HG03378 (cell line): Measurements from ENCODE around the gene RUFY1.

ENCODE experiments used
- ATAC-seq: cut with Tn5 transposase; IDR thresholded peaks from one replicate; pipeline ENCODE4 v1.9.1; 2021; ENCODE audit warnings: mild to moderate bottlenecking, moderate library complexity; ENCODE audit not compliant: unreplicated experiment

Gene RUFY1

DNA sequence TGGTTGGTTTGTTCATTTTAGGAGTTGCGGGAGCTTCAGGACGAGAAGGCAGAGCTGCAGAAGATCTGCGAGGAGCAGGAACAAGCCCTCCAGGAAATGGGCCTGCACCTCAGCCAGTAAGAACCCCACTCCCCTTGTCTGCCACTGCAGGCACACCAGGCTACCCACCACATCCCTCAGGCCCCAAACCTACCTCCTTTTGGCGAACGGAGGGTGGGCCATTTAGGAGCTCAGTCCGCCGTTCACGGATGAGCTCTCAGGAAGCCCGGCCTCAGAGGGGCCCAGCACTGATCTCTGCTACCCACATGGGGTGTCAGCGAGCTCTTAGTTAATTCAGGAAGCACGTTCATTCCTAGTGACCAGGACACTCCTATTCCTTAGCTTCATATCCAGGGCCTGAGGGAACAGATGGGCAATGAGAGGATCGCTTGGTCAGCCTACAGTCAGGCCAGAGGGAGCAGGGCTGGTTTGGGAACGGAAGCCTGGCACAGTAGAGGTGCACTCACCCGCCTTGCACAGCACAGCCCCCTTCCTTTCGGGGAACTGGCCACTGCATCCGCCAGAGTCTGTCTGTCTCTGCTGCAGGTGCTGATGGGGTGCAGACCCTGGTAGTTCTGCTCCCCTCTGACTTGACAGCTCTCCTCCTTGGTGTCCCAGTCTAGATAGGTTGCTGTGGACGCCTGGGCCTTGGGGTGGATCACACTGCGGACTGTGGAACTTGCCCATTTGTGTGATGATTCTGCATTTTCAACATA is 51.7 kb downstream of the RUFY1 start:
- ATAC-seq = no peak

GRCh38 chr5:179603308-179603707 is 53.0 kb downstream of the RUFY1 start:
- no peak for ATAC-seq

GRCh38 chr5:179605026-179605833 is 54.9 kb downstream of the RUFY1 start:
- ATAC-seq = no peak

DNA sequence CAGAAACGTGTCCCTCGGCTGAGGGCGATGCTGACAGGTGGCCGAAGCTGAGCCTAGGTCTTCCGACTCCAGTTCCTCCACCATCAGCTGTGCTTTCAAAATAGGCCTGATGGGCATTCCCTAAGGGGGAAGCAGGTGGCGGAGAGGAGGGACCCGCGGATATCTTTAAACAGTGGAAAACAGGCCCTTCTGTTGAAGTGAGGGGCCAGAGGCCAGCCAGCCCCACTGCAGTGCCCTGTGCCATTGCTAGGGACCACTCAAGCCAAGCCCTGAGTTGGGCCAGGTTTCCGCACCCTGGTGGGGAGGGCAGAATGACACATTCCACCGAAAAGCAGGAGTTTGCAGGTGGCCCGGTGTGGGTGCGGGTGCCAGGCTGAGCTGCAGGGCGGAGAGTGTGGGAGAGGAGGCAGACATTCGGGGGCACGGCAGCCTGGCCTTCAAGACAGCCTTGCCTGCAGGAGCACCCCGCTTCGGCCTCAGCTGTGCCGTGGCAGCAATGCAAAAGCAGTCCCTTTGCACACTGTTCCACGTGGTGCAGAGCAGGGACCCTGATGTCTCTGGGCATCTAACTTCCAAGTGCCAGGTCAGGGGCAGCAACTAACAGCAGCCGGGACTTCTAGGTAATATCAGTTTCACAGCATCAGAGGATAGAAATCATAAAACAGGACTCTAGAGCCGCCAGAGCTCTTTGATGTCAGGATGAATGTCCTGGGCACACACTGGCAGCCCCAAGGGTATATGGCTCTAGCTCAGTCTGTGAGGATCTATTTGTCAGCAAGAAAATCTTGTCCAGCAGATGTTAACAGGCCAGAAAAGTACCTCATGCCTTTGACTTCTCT is 55.9 kb downstream of the RUFY1 start:
- no peak for ATAC-seq

GRCh38 chr5:179606910-179607159 is 56.5 kb downstream of the RUFY1 start:
- ATAC-seq = no peak

DNA sequence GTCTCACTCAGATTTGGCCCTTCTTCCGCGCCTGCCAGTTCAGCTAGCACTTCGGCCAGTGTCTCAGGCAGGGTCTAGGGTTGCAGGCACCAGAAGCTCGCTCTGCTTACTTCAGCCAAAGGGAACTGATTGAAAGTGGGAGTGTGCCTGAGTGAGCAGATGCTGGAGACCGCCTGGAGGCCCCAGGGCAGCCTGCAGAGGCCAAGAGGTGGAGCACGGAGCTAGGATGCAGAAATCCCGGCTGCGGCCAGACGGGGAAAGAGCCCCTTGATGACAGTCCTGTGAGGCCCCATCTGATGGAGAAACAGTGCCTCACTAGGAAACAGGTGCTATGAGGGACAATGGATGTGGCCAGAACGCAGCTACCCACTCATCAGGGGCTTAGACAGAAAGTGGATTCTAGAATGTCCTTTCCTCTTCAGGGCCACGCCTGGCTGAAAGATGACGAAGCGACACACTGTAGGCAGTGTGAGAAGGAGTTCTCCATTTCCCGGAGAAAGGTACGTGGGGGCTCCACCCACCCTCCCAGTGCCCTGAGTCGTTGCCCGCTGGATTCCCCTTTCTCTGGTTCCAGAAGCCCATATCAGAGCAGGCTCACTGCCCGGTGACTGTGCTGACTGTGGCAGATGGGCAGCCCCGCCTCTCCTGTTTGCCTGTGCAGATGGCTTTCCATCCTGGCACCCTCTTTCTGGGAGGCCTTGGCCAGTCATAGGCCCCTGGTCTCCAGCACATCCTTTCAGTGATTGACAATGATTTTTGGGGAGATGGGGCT is 57.0 kb downstream of the RUFY1 start:
- no peak for ATAC-seq

GRCh38 chr5:179608131-179608581 is 57.8 kb downstream of the RUFY1 start:
- no peak for ATAC-seq

DNA sequence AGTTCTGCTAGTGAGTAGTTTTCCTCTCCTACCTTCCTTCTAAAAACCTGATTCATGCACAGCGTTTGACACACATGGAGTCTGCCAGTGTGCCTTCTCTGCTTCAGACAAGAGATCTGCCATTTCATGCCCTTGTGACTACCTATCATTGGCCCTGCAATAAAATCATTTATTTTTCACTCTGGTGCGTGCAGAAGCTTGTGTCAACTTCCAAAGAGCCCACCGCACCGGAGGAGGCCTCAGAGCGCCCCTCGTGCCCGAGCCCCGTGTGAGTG is 59.4 kb downstream of the RUFY1 start:
- no peak for ATAC-seq

GRCh38 chr5:179610109-179610902 is 60.0 kb downstream of the RUFY1 start:
- no peak for ATAC-seq

GRCh38 chr5:179610903-179611265 is 60.5 kb downstream of the RUFY1 start:
- no peak for ATAC-seq

DNA sequence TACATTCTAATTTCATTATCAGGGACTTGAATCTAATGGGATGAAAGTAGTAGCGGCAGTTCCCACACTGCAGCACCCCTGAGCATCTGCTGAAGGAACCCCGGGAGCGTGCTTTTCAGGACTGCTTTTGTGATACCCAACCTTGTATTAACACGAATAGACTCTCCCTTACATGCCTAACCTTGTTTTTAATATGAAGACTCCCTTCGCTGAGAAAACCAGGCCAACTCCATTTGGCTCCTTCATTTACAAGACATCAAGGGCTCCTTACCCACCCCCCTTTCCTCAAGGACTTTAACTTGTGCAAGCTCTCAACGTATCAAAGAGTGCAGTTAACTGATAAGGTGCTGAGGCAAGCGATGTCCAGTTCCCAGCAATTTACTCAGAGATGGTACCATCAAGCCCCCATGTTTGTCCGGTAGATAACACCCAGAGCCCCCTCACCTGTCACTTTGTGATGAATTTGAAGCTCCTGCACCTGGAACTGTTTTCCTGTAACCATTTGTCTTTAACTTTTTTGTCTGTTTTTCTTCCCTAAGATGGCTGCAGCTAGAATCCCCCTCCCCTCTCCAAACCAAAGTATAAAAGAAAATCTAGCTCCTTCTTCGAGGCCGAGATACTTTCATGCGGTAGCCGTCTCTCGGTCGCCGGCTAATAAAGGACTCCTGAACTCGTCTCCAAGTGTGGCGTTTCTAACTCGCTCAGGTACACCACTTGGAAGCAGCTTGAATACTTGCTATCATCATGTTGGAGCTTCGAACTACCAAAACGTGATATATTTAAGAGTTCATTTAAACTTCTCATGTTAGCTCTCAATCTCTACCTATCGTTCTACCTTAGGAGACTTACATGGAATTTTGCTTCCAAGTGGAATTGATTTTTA is 62.5 kb downstream of the RUFY1 start:
- ATAC-seq = no peak

GRCh38 chr5:179613460-179614071 is 63.2 kb downstream of the RUFY1 start:
- ATAC-seq = no peak

- no peak for ATAC-seq
Observed at GRCh38 chr5:179614745-179615144, 64.4 kb downstream of the RUFY1 start.

DNA sequence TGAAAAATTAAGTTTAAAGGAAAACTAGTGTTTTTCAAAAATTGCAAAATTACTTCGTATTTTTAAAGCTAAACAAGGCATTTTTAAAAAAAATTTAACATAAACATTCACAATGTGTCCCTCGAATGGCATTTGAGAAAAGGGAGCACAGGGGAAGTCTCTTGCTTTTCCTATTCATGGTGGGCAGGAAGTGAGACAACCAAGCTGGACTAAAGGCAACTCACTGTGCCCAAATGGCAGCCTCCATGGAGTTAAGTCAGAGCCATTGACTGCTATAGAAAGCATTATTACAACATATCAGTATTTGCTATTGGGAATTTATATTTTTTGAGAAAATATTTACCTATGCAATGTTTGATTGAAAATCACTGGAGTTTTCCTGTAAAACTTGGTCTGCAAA is 64.8 kb downstream of the RUFY1 start:
- no peak for ATAC-seq

GRCh38 chr5:179616002-179616594 is 65.7 kb downstream of the RUFY1 start:
- no peak for ATAC-seq

- no peak for ATAC-seq
Observed at GRCh38 chr5:179617930-179618329, 67.6 kb downstream of the RUFY1 start.

- ATAC-seq = no peak
Observed at GRCh38 chr5:179618923-179619554, 68.7 kb downstream of the RUFY1 start.

- ATAC-seq = no peak
Observed at GRCh38 chr5:179619776-179620175, 69.4 kb downstream of the RUFY1 start.
